ENCODE measurements around the gene SSNA1. TPM values are rescaled to one million over a fixed set of nuclear protein-coding genes. Genes with fewer than 3 reads are reported as not detected.
A peak's percentile ranks its signal among the peaks of the same experiment; 100 is the strongest.

Gene SSNA1
- total RNA-seq, 2 experiments from 2014 or later = 53.3 to 58.4 TPM

- no peak for DNase-seq
- Mint-ChIP-seq H3K9me3 (no peaks in the 10 kb centered on the region), H3K36me3 (ENCODE audit: low read depth) (no peaks in the 10 kb centered on the region), H3K4me1 (ENCODE audit: low read depth) (peaks cover 8% of the 10 kb centered on the region), H3K27ac (no peak overlapping the region), H3K4me3 (peak overlapping the region; percentile 34), H3K27me3 (no peaks in the 10 kb centered on the region)
- POLR2A ChIA-PET = interaction anchor here (1.8 to 7.1 kb wide), 3 partner anchors 10 to 20 kb away, joined by 5 to 44 read pairs (median 9); partner anchors contain the start of genes NDOR1, TMEM203 and TUBB4B
- intact Hi-C loops (cut with micrococcal nuclease) = no loop called here
- no peak for TF ChIP-seq CTCF (IDR thresholded peaks at IDR 0.05)
- no peak for ATAC-seq
- CTCF ChIA-PET = interaction anchor here (1.4 to 8.9 kb wide), 3 partner anchors 11 to 20 kb away, joined by 3 to 58 read pairs (median 8); no protein-coding TSS in a partner anchor
Observed at GRCh38 chr9:137220317-137221094, 32.0 kb downstream of the SSNA1 start.

GRCh38 chr9:137221095-137221505, 32.6 kb downstream of the SSNA1 start:
- no peaks in the 10 kb centered on the region for H3K9me3 Mint-ChIP-seq
- H3K4me1 Mint-ChIP-seq (ENCODE audit: low read depth) = peaks cover 8% of the 10 kb centered on the region
- no peak for DNase-seq

GRCh38 chr9:137221506-137222111, 33.1 kb downstream of the SSNA1 start:
- Mint-ChIP-seq H3K36me3 (ENCODE audit: low read depth) (no peaks in the 10 kb centered on the region), H3K4me3 (peak overlapping the region; percentile 24), H3K4me1 (ENCODE audit: low read depth) (peaks cover 8% of the 10 kb centered on the region), H3K9me3 (no peaks in the 10 kb centered on the region), H3K27ac (no peak overlapping the region), H3K27me3 (no peaks in the 10 kb centered on the region)
- ATAC-seq (no peak), DNase-seq (peak; percentile 33)
- intact Hi-C loops (cut with micrococcal nuclease) = no loop called here
- no peak for TF ChIP-seq CTCF (IDR thresholded peaks at IDR 0.05)
- ChIA-PET CTCF (interaction anchor here (1.4 to 8.9 kb wide), 4 partner anchors 12 to 155 kb away, joined by 3 to 58 read pairs (median 6); no protein-coding TSS in a partner anchor), POLR2A (interaction anchor here (1.1 to 7.1 kb wide), 7 partner anchors 11 to 94 kb away, joined by 3 to 44 read pairs (median 9); partner anchors contain the start of genes NDOR1, TMEM203 and TUBB4B)

More at GRCh38 chr9:137221095-137221505, 32.6 kb downstream of the SSNA1 start:
- intact Hi-C loops (cut with micrococcal nuclease) = no loop called here
- ChIA-PET CTCF (interaction anchor here (1.4 to 8.9 kb wide), 3 partner anchors 12 to 20 kb away, joined by 3 to 58 read pairs (median 8); no protein-coding TSS in a partner anchor), POLR2A (interaction anchor here (1.8 to 7.1 kb wide), 3 partner anchors 11 to 20 kb away, joined by 5 to 44 read pairs (median 9); partner anchors contain the start of genes NDOR1, TMEM203 and TUBB4B)
- H3K36me3 Mint-ChIP-seq (ENCODE audit: low read depth) = no peaks in the 10 kb centered on the region
- no peak for ATAC-seq
- no peaks in the 10 kb centered on the region for H3K27me3 Mint-ChIP-seq
- no peak overlapping the region for H3K27ac Mint-ChIP-seq
- H3K4me3 Mint-ChIP-seq = peak overlapping the region; percentile 34
- TF ChIP-seq CTCF (IDR thresholded peaks at IDR 0.05) = no peak

GRCh38 chr9:137222190-137223077, 34.0 kb downstream of the SSNA1 start, which contains the start of gene RNF208:
Gene RNF208, minus strand, starts transcription at chr9:137222240. Its CDS starts 1,028 bp downstream, at chr9:137221212.
- no peak for TF ChIP-seq CTCF (IDR thresholded peaks at IDR 0.05)
- H3K4me3 Mint-ChIP-seq = peak within 1 kb of the TSS; percentile 80
- no peak for ATAC-seq
- H3K36me3 Mint-ChIP-seq (ENCODE audit: low read depth) = no peaks in the 10 kb centered on the region
- ChIA-PET CTCF (interaction anchor here (0.7 to 8.9 kb wide), 14 partner anchors 9 to 187 kb away, joined by 3 to 58 read pairs (median 3); partner anchors contain the start of gene GRIN1), POLR2A (interaction anchor here (0.6 to 2.8 kb wide), 14 partner anchors 8 to 136 kb away, joined by 3 to 16 read pairs (median 6); partner anchors contain the start of genes MAN1B1, NDOR1, NELFB and TMEM203)
- H3K27ac Mint-ChIP-seq = peak within 1 kb of the TSS; percentile 50
- intact Hi-C loops (cut with micrococcal nuclease) = no loop called here
- peak; percentile 45 for DNase-seq
- no peaks in the 10 kb centered on the region for H3K27me3 Mint-ChIP-seq
- H3K9me3 Mint-ChIP-seq = no peaks in the 10 kb centered on the region
- H3K4me1 Mint-ChIP-seq (ENCODE audit: low read depth) = peaks cover 9% of the 10 kb centered on the region

Data from activated CD8-positive, alpha-beta T cell treated with anti-CD3 and anti-CD28 coated beads for 36 hours (primary cell).